SJCRH30 (cell line): Measurements from ENCODE around the gene LATS1. TPM values are rescaled to one million over a fixed set of nuclear protein-coding genes. Genes with fewer than 3 reads are reported as not detected.

Source experiments
- DNase-seq, 2 experiments: peaks; one replicate each; pipeline ENCODE4 v3.0.0-alpha.2; 2015 to 2020
- H3K27ac ChIP-seq: fragments of 250-450 bp; sonication (Bioruptor Pico); 2 replicates; pipeline ENCODE4 v1.5.1; 2020; ENCODE audit warnings: mild to moderate bottlenecking, moderate library complexity
- H3K27me3 ChIP-seq: fragments of 250-450 bp; sonication (Bioruptor Pico); 2 replicates; pipeline ENCODE4 v1.5.1; 2020; ENCODE audit warnings: mild to moderate bottlenecking, moderate library complexity
- H3K36me3 ChIP-seq: fragments of 250-450 bp; sonication (Bioruptor Pico); 2 replicates; pipeline ENCODE4 v1.5.1; 2020; ENCODE audit warnings: mild to moderate bottlenecking, moderate library complexity
- H3K4me1 ChIP-seq: fragments of 250-450 bp; sonication (Bioruptor Pico); 2 replicates; pipeline ENCODE4 v1.5.1; 2020; ENCODE audit warnings: mild to moderate bottlenecking, moderate library complexity
- H3K4me3 ChIP-seq: fragments of 250-450 bp; sonication (Bioruptor Pico); 2 replicates; pipeline ENCODE4 v1.5.1; 2020; ENCODE audit warnings: mild to moderate bottlenecking, moderate library complexity
- H3K9me3 ChIP-seq: fragments of 250-450 bp; sonication (Bioruptor Pico); replicated peaks from 2 replicates; pipeline ENCODE4 v1.5.1; 2020; ENCODE audit warnings: mild to moderate bottlenecking, moderate library complexity
- total RNA-seq: library from RNA; depleted of rRNA; stranded (reverse); fragments of >200 nt; shearing (Covaris generic); gene quantifications from 2 replicates; pipeline ENCODE4 v1.2.3, GENCODE V29; 2014

The LATS1 gene
- total RNA-seq, 1 experiment from 2014 or later, result 33.9 TPM

- H3K4me3 ChIP-seq, result no peak overlapping the region
- DNase-seq, result no peak
- no peaks in the 10 kb centered on the region for H3K27me3 ChIP-seq
- H3K27ac ChIP-seq, result no peak overlapping the region
- no peaks in the 10 kb centered on the region for H3K4me1 ChIP-seq
- peaks cover 37% of the 10 kb centered on the region for H3K36me3 ChIP-seq
- H3K9me3 ChIP-seq, result no peaks in the 10 kb centered on the region
These were observed 57.9 kb downstream of the LATS1 start for GRCh38 chr6:149660028-149660427.

- H3K27ac ChIP-seq, result no peak overlapping the region
- no peaks in the 10 kb centered on the region for H3K9me3 ChIP-seq
- no peak overlapping the region for H3K4me3 ChIP-seq
- peaks cover 26% of the 10 kb centered on the region for H3K36me3 ChIP-seq
- H3K27me3 ChIP-seq, result no peaks in the 10 kb centered on the region
- H3K4me1 ChIP-seq, result no peaks in the 10 kb centered on the region
- no peak for DNase-seq
These were observed 60.5 kb downstream of the LATS1 start for GRCh38 chr6:149657441-149657840.

GRCh38 chr6:149651056-149651455 lies 66.8 kb downstream of the LATS1 start:
- Histone ChIP-seq H3K27ac (no peak overlapping the region), H3K9me3 (no peaks in the 10 kb centered on the region), H3K27me3 (no peaks in the 10 kb centered on the region), H3K4me3 (no peak overlapping the region), H3K36me3 (no peaks in the 10 kb centered on the region), H3K4me1 (peaks cover 5% of the 10 kb centered on the region; the same call in 1 of the 2 replicates)
- no peak for DNase-seq

- no peaks in the 10 kb centered on the region for H3K36me3 ChIP-seq
- H3K27ac ChIP-seq, result peak within 1 kb of the TSS; percentile 54
- peak within 1 kb of the TSS; percentile 79 for H3K4me3 ChIP-seq
- H3K4me1 ChIP-seq, result peaks cover 7% of the 10 kb centered on the region; the same call in 1 of the 2 replicates
- H3K9me3 ChIP-seq, result no peaks in the 10 kb centered on the region
- H3K27me3 ChIP-seq, result no peaks in the 10 kb centered on the region
- DNase-seq, result peak; percentile 86 to 90
These were observed 69.5 kb downstream of the LATS1 start, which contains the start of gene KATNA1 for GRCh38 chr6:149648148-149649145. TSS of gene KATNA1 (minus strand) at chr6:149648714. CDS start at chr6:149638547, 10,167 bp downstream.

- H3K4me1 ChIP-seq, result peaks cover 7% of the 10 kb centered on the region; the same call in 1 of the 2 replicates
- peak overlapping the region; percentile 41 for H3K27ac ChIP-seq
- peak overlapping the region; percentile 79 for H3K4me3 ChIP-seq
- H3K36me3 ChIP-seq, result 0 out of 2 replicates have a peak, but pooled peaks cover 6% of the 10 kb centered on the region
- no peak for DNase-seq
- no peaks in the 10 kb centered on the region for H3K9me3 ChIP-seq
- no peaks in the 10 kb centered on the region for H3K27me3 ChIP-seq
These were observed 71.3 kb downstream of the LATS1 start for GRCh38 chr6:149646599-149646998.

- Histone ChIP-seq H3K27ac (no peak overlapping the region), H3K4me1 (peaks cover 7% of the 10 kb centered on the region; the same call in 1 of the 2 replicates), H3K27me3 (no peaks in the 10 kb centered on the region), H3K36me3 (peaks cover 9% of the 10 kb centered on the region), H3K4me3 (no peak overlapping the region), H3K9me3 (no peaks in the 10 kb centered on the region)
- DNase-seq, result no peak
These were observed 74.9 kb downstream of the LATS1 start for GRCh38 chr6:149642829-149643580.

GRCh38 chr6:149636124-149636523 lies 81.8 kb downstream of the LATS1 start:
- DNase-seq, result peak in 1 of 2 experiments; percentile 13
- Histone ChIP-seq H3K27ac (no peak overlapping the region), H3K27me3 (no peaks in the 10 kb centered on the region), H3K9me3 (no peaks in the 10 kb centered on the region), H3K4me1 (no peaks in the 10 kb centered on the region), H3K4me3 (no peak overlapping the region), H3K36me3 (peaks cover 12% of the 10 kb centered on the region)

GRCh38 chr6:149634315-149634714 lies 83.6 kb downstream of the LATS1 start:
- H3K36me3 ChIP-seq, result peaks cover 22% of the 10 kb centered on the region
- no peak overlapping the region for H3K4me3 ChIP-seq
- H3K27ac ChIP-seq, result no peak overlapping the region
- H3K27me3 ChIP-seq, result no peaks in the 10 kb centered on the region
- no peak for DNase-seq
- H3K9me3 ChIP-seq, result no peaks in the 10 kb centered on the region
- H3K4me1 ChIP-seq, result no peaks in the 10 kb centered on the region

GRCh38 chr6:149628875-149629510 lies 88.9 kb downstream of the LATS1 start:
- no peak for DNase-seq
- Histone ChIP-seq H3K4me3 (no peak overlapping the region), H3K9me3 (no peaks in the 10 kb centered on the region), H3K27ac (no peak overlapping the region), H3K27me3 (no peaks in the 10 kb centered on the region), H3K36me3 (peaks cover 23% of the 10 kb centered on the region), H3K4me1 (no peaks in the 10 kb centered on the region)

GRCh38 chr6:149627672-149628071 lies 90.2 kb downstream of the LATS1 start:
- Histone ChIP-seq H3K27me3 (no peaks in the 10 kb centered on the region), H3K36me3 (peaks cover 28% of the 10 kb centered on the region), H3K4me3 (no peak overlapping the region), H3K4me1 (no peaks in the 10 kb centered on the region), H3K27ac (no peak overlapping the region), H3K9me3 (no peaks in the 10 kb centered on the region)
- no peak for DNase-seq

- Histone ChIP-seq H3K4me3 (no peak overlapping the region), H3K9me3 (peaks cover 3% of the 10 kb centered on the region; the same call in 1 of the 2 replicates), H3K27me3 (no peaks in the 10 kb centered on the region), H3K36me3 (peaks cover 21% of the 10 kb centered on the region), H3K4me1 (no peaks in the 10 kb centered on the region), H3K27ac (no peak overlapping the region)
- DNase-seq, result no peak
These were observed 102.1 kb downstream of the LATS1 start for GRCh38 chr6:149615805-149616204.

- Histone ChIP-seq H3K27ac (no peak overlapping the region), H3K4me3 (no peak overlapping the region), H3K27me3 (no peaks in the 10 kb centered on the region), H3K9me3 (peaks cover 3% of the 10 kb centered on the region; the same call in 1 of the 2 replicates), H3K4me1 (no peaks in the 10 kb centered on the region), H3K36me3 (peaks cover 12% of the 10 kb centered on the region)
- no peak for DNase-seq
These were observed 103.6 kb downstream of the LATS1 start for GRCh38 chr6:149614337-149614736.

- H3K27ac ChIP-seq, result no peak overlapping the region
These were observed 109.4 kb downstream of the LATS1 start for GRCh38 chr6:149608381-149608982.

More at GRCh38 chr6:149608381-149608982, 109.4 kb downstream of the LATS1 start:
- no peak for DNase-seq
- peaks cover 6% of the 10 kb centered on the region; the same call in 1 of the 2 replicates for H3K36me3 ChIP-seq
- H3K4me3 ChIP-seq, result no peak overlapping the region
- peaks cover 3% of the 10 kb centered on the region; the same call in 1 of the 2 replicates for H3K9me3 ChIP-seq
- no peaks in the 10 kb centered on the region for H3K4me1 ChIP-seq
- H3K27me3 ChIP-seq, result no peaks in the 10 kb centered on the region
